ENCODE measurements around the gene GJE1.

GJE1 gene

DNA sequence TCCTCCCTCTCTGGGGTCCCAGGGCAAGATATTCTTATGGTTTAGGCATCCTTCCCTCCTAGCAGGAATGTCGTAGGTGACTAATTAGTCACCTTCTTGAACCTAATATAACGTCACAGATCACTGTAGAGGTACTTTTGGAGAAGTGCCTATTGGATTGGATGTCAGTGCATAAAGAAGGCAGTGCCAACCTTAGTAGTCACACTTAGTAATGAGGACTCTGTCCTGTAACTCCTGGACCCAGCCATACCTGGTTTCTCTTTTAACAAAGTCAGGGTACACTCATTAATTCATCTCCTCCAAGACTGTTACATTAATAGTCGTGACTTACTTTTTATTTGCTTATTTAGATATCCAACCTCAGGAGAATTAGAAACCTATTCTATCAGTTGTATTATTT lies 34.3 kb downstream of the GJE1 start:
- DNase-seq, result no peak

DNA sequence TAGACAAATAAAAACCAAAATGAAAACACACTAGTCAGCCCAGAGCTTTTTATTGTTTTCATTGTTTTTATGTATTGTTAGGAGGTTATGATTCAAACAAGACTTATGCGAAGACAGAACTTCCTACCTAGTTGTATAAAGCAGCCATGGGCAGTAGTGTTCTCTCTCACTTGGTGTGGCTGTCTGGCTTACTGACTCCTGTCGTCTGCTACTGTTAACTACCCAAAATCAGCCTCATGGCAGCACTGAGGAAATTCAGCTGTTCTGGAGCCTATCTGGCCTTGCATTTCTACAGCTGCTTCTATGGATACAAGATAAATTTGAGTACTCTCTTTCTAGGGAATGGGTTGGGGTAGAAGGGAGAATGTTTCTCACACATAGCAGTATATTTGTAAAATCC lies 34.8 kb downstream of the GJE1 start:
- DNase-seq, result no peak

DNA sequence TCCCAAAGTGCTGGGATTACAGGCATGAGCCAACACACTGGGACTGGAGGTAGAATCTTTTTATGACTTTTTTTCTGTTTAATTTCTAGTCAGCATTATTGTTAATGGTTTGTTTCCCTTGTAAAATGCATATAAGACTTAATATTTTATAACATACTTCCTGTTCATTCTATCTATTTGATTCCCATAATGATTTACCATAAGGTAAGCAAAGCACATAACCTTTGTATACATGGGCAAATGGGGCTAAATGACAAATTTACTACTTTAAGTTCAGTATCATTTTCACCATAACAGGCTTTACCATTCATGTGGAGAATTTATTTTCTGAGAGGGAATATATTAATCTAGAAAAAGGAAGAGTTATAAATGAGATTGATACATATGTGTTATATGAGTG lies 38.6 kb downstream of the GJE1 start:
- DNase-seq, result no peak

DNA sequence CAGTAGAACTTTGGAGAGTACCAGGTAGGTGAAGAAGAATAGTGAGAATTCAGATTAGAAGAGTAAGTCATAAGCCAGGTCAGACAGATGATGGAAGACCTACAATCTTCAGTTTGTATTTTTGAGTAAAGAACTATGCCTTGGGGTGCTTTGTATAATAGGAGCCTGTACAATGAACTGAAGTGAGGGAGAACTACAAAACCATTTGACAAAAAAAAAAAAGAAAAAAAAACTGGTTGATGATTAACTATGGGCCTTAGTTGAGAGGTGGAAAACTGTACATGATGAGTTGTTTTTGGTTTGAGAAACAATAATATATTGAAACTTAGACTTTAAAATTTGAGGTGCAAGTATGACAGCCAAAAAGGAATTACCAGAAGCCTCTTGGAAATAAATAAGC lies 40.0 kb downstream of the GJE1 start:
- DNase-seq, result no peak

DNA sequence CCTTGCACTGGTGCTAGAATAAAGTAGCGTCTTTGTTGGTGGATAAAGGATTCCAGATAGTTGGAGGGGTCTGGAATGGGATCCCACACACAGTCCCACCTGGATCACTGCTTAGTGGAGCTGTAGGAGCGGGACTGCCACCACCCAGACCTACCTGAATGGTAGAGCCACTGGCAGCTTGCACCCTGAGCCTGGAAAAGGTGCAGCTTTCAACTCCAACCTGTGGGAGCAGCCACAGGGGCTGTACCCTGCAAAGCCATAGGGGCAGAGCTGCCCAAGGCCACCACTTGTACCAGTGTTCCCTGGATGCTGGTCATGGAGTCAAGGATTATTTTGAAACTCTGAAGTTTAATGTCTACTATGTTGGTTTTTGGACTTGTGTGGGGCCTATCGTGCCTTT lies 41.3 kb downstream of the GJE1 start:
- no peak for DNase-seq

DNA sequence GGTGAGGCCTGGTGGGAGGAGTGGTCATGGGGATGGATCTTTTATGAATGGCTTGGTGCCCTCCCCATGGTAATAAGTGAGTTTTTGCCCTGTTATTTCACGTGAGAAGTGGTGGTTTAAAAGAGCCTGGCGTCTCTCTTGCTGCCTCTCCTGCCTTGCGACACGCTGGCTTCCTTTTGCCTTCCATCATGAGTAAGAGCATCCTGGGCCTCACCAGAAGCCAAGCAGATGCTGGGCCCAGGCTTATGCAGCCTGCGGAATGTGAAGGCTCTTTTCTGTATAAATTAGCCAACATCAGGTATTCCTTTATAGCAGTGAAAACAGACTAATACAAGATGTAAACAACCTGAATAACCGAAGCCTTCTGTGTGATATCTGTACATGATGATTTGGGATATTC lies 42.0 kb downstream of the GJE1 start:
- no peak for DNase-seq

DNA sequence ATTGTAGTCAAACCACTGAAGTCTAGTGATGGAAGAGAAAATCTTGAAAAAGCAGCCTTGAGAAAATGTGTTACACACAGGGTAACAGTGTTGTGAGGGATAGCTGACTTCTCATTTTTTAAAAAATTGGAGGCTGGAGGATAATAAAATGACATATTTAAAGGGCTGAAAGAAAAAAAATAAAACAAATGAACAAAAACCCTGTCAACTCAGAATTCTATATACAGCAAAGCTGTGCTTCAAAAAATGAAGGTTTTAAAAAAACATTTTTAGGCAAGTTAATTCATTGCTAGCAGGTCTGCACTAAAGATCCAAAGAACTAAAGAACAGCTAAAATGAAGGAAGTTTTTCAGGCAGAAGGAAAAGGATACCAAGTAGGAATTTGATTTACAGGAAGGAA lies 45.4 kb downstream of the GJE1 start:
- DNase-seq, result no peak

DNA sequence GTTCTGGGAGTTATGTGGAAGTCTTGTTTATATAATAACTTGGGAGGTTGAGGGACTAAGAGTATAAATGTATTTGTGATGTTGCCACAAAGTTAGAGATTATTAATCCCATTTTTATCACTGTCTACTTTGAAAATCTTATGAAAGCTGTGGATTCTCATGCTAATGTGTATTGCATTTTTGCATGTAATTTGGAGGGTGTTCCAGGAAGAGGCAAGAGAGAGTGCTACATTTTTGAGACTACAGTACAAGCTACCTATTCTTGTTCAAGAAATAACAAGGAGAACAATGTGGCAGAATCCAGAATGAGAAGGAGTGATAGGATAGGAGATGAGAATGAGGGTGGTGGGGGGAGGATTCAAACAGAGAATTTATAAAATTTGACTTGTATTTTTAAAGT lies 49.3 kb downstream of the GJE1 start:
- no peak for DNase-seq

DNA sequence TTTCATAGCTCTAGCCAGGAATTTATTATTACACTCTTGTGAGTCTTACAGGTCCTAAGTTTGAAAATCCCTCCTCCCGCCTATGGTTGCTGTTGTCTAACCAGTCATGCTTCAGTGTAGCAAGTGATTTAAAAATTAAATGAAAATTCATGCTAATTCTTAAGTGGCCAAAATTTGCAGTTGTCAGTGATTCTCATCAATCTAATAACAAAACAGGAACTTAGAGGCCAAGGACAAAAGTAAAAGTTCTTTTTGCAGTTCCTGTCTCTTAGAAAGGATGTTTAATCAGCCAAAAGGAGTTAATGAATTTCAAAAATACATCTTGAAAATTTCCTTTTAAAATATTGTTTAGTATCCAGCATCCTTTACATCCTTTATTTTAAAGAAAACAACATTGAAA lies 50.6 kb downstream of the GJE1 start:
- no peak for DNase-seq

DNA sequence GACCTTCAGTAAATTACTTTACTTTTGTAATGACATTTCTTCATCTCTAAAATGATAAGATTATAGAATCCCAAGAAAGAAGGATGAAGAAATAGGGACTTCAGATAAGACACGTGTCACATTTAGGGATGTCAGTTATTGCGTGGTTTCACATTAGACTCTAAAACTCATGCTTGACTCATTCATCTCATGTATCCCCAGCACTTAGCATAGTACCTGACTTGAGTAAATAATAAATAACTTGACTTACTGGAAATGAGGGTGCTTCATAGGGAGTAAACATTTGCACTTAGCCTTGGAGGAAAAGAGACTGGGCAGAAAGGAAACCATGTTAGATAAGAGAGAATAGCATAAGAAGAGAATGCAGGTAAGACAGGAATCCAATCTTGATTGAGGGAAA lies 51.6 kb downstream of the GJE1 start:
- no peak for DNase-seq
